AG08395 (cell line): ENCODE results near the gene ESPN.
"Not testable (repeated sequence)": the region's sequence is repeated elsewhere in the genome, so short reads cannot be mapped to it uniquely, and the experiment has no call there.

Source experiments
- DNase-seq: peaks from one replicate; pipeline ENCODE4 v3.0.0; 2012; ENCODE audit warnings: mixed read lengths, low spot score

ESPN gene, protein sequence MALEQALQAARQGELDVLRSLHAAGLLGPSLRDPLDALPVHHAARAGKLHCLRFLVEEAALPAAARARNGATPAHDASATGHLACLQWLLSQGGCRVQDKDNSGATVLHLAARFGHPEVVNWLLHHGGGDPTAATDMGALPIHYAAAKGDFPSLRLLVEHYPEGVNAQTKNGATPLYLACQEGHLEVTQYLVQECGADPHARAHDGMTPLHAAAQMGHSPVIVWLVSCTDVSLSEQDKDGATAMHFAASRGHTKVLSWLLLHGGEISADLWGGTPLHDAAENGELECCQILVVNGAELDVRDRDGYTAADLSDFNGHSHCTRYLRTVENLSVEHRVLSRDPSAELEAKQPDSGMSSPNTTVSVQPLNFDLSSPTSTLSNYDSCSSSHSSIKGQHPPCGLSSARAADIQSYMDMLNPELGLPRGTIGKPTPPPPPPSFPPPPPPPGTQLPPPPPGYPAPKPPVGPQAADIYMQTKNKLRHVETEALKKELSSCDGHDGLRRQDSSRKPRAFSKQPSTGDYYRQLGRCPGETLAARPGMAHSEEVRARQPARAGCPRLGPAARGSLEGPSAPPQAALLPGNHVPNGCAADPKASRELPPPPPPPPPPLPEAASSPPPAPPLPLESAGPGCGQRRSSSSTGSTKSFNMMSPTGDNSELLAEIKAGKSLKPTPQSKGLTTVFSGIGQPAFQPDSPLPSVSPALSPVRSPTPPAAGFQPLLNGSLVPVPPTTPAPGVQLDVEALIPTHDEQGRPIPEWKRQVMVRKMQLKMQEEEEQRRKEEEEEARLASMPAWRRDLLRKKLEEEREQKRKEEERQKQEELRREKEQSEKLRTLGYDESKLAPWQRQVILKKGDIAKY

DNA sequence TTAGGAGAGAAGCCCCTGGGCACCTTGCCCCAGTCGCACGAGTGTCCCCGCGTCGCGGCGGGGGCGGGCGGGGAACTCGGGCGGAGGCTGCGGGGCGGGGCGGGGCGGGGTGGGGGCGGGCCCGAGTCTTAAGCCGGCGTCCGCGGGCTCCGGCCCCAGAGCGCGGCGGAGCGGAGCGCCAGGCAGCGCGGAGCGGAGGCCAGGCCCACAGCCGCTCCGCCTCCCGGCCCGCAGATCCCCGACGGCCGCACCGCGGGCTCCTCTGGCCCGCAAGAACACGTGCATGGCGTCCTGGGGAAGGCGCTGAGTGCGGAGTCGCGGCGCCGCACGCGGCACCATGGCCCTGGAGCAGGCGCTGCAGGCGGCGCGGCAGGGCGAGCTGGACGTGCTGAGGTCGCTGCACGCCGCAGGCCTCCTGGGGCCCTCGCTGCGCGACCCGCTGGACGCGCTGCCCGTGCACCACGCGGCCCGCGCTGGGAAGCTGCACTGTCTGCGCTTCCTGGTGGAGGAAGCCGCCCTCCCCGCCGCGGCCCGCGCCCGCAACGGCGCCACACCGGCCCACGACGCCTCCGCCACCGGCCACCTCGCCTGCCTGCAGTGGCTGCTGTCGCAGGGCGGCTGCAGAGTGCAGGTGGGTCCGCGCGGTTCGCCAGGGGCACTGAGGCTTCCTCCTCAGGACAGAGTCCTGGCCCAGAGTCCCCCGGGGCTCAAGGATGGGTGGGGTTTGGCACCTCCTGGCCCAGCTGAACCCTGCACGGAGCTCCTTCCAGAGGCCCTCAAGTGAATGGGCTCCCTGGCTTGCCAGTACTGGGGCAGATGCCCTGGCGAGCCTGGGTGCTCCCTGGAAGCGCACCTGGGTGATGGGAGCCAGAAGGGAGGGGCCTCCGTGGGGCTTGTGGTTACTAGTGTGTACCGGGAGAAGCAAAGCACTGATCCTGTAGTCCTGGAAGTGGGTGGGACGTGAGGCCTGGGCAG is at the start of gene ESPN:
Gene ESPN, plus strand, starts transcription at position 158 of the 975 bp plus-strand sequence. Its CDS starts 180 bp downstream, at position 338.
- DNase-seq, result peak; percentile 42

DNA sequence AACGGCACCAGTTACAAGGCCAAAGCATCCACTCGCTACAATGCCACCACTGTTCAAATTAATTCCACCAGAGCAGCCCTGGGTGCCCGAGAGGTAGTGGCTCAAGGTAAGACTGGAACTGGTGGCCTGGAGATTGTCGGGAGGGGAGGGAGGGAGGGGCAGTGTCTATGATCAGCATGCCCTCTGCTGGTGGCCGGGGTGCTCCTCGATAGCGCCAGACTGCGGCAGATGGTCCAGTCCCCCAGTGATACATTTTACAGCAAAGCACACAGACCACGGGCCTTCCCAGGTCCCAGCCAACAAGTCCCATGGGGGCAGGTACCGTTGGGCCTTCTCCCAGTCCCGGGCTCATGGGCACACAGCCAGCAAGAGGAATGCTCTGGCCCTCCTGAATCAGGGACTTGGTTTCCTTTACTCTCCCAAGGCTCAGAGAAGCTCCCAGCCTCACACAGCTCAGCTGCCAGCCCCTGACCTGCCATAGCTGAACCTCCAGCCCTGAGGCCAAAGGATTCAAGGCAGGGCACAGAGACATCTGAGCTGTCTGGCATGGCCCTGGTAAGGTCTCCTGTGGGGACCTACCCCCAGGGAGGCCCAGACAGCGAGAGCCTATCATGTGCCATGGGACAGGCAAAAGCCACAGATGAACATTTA is 46.4 kb upstream of the ESPN start:
- DNase-seq, result no peak

DNA sequence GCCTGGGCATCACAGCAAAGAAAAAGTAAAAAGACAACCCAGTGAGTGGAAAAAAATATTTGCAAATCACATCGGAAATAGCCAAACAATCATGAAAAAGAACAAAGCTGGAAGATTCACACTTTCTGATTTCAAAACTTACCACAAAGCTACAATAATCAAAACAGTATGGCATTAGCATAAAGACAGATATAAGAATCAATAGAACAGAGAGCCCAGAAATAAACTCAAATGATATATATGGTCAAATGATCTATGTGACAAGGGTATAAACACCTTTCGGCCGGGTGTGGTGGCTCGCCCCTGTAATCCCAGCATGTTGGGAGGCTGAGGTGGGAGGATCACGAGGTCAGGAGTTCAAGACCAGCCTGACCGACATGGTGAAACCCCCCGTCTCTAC is 44.5 kb upstream of the ESPN start:
- DNase-seq, result no peak

DNA sequence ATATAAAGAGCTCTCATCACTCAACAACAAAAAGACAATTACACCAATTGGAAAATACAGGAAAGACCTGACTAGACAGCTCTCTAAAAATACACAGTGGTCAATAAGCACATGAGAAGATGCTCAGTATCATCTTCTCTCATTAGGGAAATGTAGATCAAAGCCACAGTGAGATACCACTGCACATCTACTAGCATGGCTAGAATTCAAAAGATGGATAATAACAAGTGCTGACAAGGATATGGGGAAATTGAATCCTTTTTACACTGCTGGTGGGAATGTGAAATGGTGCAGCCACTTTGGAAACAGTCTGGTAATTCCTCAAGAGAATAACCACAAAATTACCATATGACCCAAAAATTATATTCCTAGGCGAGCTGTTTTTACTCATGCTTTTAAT is 40.4 kb upstream of the ESPN start:
- no peak for DNase-seq

DNA sequence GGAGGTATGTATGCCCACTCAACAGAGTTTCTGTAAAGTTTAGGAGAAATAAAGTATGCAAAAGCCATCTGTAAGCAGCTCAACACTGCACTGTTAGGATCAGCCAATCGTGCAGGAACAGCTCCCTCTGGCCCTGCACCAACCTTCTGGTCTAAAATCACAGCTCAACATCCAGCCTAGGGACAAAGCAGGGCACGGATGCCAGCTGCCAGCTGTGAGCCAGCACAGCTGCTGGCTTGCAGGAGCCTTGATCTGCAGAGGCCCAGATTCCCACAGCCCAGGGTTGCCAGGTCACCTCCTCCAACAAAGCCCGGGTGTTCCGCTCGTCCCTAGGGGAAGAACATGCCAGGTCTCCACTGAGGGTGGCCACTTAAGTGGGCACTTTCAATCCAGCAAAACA is 39.6 kb upstream of the ESPN start:
- DNase-seq, result no peak

DNA sequence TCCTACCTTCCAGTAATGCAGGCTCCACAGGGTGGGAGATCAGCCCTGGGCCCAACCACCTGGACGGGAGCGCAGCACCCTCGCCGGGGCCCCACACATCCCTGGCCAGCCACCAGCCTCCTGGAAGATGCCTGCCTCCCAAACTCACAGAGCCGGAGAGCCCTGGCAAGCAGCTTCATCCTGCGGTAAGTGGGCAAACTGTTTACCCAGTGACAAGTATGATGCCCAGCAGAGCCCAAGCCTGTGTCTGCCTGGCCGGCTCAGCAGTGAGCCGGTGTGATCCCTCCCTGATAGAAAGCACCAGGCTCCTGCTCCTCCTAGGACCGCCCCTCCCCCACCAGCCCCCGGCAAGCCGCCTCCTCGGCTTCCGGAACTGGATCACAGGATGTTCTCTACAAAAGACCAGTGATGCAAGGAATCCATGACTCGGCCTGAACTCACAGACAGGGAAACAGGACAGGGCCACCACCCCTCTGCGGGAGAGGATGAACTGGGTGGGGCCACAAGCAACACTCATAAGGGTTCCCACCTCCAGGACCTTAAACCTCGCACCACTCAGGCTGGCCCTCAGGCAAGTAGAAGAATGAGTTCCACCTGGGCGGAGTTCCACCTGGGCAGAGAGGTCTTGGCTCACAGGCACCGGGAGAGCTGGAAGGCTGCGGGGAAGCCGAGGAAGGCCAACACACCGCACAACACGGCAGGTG is 38.9 kb upstream of the ESPN start:
- DNase-seq, result peak; percentile 77

DNA sequence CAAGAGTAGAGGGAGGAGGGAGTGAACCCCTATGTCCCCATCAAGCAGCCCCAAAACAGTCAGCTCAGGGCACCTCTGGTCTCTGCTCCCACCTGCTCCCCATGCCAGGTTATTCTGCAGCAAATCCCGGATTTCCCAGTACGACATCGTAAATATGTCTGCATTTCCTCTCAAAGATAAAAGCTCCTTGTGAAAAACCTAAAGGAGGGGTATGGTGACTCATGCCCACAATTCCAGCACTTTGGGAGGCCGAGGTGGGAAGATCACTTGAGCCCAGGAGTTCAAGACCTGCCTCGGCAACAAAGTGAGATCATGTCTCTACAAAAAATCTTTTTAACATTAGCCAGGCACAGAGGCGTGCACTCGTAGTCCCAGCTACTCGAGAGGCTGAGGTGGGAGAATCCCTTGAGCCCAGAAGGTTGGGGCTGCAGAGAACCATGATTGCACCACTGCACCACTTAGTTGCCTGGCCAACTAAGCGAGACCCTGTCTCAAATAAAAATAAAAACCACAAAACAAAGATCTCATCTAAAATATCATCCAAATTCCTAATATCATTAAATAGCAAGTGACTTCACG is 38.1 kb upstream of the ESPN start:
- DNase-seq, result no peak

DNA sequence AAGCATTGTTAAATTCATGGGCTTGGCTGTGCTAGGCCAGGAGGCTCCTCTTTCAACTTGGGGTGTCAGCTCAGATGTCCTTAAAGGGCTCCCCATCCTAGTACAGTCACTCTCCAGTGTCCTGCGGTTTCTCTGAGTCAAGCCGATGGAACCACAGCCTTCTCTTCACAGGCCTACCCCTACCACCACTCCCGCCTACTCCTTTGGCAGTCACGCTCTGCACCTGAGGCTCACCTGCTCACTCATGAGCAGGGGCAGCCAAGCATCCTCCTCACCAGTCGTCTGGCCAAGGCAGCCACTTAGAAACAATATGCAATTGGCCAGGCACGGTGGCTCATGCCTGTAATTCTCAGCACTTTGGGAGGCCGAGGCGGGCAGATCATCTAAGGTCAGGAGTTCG is 34.6 kb upstream of the ESPN start:
- DNase-seq, result no peak

DNA sequence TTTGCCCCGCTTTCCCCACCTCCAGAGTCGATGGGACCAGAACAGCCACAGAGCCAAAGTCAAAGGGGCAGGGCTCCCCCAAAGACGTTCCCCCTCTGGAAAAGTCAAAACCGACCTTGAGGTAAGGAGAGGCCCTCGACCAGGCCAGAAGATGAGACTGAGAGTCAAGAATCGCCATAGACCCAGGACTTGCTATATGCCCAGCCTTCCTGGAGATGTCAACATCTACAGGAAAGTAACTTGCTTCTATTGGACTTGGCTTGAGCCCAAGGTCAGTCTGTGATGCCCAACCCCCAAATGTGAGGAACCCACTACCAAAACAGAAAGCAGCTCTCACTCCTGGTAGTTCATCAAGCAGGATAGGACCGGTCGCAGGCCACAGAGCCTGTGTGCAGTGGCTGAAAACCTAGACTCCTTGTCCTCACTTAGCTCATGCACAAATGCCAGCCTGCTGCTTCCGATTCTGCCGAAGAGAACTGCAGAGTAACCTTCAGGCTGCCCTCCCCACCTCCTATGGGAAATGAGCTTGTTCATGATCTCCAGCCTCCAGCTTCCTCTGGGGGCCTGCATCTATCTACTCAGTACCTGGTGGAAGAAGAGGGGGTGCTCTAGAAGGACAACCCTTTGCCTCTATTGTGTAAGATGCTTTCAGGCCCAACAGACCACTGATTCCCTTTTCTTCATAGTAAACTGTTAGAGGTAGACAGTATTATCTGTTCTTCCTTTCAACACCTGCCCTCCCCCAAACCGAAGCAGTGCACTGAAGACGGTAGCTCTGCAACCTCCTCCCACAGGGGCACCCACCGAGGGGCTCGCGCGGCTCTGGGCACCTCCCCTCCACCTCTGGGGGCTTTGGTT is 32.4 kb upstream of the ESPN start:
- DNase-seq, result no peak

DNA sequence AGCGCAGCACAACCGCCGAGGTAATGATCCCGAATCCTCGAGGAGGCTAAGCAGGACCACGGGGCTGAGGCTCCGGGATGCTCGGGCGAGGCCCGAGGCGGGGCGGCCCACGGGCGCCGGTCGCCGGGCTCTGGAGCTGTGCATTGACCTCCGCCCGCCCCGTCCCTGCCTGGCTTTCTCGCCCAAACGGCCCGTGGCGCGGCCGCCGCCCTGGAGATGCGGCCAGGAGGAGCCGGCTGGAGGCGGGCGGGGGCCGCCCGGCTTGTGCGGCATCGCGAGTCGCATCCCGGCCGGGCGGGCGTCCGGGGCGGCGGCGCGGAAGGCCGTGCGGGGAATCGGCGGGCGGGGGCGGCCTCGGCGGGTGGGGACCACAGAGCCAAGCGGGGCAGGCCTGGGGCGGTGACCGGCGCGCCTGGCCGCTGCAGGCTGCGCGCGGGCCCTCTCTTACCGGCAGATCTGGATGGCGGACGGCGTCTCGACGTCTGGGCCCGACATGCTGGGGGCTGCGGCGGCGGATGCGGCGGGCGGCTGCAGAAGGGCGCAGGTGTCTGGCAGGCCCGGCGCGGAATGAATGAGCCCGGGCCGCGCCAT is 31.7 kb upstream of the ESPN start:
- DNase-seq, result peak; percentile 30

DNA sequence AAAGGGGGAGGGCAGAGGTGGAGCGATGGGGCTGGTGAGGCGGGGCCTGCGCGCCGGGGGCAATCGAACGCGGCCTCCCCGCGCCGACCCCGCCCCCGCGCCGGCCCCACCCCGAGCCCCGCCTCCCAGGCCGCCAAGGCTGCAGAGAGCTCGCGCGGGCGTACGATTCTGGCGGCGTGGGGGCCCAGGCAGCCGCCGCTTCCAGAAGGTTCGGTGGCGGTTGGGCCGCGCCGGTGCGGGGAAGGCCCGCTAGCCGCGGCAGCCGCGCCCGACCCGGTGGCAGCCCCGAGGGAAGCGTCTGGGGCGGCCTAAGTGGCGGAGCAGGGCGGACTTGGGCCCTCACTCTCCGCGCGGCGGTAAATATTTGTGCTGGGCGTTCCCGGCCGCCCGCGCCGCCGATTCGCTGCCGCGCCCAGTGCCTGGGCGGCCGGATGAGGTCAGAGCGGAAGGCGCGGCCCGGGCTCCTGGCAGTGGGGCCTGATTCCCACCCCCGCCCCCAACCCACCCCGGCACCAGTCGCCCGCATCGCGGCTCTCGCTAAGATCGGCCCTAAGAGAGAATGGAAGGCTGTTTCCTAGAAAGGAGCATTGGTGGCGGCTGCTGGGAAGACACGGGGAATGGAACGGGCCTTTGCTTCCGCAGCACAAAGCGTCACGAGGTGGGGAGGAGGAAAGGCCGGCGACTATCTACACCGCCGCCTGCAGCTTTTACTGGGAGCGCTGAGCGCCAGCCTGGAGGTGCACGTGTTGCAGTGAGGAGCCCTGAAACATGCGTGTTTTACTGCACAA is 31.0 kb upstream of the ESPN start, which contains the start of gene ACOT7:
Gene ACOT7, minus strand, starts transcription at position 368 of the 788 bp plus-strand sequence. CDS start 368 bp downstream, outside the sequence.
- peak; percentile 98 for DNase-seq

DNA sequence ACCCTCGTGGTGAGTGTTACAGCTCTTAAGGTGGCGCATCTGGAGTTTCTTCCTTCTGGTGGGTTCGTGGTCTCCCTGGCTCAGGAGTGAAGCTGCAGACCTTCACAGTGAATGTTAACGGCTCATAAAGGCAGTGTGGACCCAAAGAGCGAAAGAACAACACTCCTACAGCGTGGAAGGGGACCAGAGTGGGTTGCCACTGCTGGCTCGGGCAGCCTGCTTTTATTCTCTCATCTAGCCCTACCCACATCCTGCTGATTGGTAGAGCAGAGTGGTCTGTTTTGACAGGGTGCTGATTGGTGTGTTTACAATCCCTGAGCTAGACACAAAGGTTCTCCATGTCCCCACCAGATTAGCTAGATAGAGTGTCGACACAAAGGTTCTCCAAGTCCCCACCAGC is 29.4 kb upstream of the ESPN start:
- not testable (repeated sequence) for DNase-seq

DNA sequence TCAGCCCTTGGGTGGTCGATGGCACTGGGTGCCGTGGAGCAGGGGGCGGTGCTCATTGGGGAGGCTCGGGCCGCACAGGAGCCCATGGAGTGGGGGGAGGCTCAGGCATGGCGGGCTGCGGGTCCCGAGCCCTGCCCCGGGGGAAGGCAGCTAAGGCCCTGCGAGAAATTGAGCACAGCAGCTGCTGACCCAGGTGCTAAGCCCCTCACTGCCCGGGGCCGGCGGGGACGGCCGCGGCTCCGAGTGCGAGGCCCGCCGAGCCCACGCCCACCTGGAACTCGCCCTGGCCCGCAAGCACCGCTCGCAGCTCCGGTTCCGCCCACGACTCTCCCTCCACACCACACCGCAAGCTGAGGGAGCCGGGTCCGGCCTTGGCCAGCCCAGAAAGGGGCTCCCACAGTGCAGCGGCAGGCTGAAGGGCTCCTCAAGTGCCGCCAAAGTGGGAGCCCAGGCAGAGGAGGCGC is 28.8 kb upstream of the ESPN start:
- not testable (repeated sequence) for DNase-seq

DNA sequence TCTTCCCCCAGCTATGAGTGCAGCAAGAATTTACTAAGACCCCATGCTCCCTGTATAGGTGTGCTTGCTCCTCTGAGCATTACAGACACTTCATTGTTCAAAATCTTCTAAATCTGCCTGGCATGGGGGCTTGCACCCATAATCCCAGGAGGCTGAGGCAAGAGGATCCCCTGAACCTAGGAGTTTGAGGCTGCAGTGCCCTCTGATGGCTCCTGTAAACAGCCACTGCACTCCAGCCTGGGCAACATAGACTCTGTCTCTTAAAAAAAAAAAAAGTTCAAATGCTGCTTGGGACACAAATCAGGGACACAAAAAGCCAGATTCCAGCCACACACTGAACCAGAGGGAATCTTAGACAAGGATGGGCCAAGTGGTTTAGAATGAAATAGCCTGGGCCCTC is 27.6 kb upstream of the ESPN start:
- DNase-seq, result no peak

DNA sequence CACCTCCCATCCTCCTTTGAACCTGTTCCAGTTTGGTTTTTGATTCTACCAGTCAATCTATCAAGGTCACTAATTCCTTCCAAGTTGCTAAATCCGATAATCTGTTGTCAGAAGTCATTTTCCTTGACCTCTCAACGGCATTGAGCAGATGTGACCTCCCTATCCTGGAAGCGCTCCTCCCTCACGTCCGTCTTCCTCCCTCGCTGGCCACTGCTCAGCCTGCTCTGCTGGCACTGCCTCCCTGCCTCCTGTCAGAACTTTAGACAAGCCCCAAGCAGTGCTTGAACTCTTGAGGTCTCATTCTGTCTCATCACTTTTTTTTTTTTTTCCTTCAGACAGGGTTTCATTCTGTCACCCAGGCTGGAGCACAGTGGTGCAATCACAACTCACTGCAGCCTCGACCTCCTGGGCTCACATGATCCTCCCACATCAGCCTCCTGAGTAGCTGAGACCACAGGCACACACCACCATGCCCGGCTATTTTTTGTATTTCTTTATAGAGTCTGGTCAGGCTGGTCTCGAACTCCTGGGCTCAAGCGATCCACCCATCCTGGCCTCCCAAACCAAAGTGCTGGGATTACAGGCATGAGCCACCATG is 26.6 kb upstream of the ESPN start:
- no peak for DNase-seq

DNA sequence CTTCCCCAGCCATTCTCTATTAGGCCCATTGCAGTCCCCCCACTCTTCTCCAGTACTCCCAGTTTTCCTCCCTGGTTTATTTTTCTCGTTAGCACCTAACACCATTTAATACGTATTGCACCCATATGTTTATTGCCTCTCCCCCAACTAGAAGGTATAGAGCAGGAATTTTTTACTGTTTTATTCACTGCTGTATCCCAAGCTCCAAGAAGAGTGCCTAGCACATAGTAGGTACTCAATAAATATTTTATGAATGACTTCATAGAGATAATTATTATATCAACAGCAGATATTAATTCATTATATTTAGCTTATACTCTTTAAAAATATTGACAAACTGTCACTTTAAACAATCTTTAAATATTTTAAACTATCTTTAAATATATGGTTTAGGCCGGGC is 25.3 kb upstream of the ESPN start:
- DNase-seq, result no peak

DNA sequence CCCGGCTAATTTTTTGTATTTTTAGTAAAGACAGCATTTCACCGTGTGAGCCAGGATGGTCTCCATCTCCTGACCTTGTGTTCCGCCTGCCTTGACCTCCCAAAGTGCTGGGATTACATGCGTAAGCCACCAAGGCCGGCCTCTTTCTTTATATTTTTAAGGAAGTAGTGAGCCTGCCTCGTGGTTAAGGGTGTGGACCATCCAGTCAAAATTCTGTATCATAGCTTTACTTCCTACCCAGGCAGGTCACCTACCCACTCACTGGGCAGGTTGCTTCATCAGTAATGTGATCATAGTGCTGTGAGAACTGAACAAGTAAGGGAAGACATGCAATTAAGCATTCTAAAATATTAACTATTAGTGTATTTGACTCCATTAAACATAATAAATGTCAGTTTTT is 22.9 kb upstream of the ESPN start:
- no peak for DNase-seq

DNA sequence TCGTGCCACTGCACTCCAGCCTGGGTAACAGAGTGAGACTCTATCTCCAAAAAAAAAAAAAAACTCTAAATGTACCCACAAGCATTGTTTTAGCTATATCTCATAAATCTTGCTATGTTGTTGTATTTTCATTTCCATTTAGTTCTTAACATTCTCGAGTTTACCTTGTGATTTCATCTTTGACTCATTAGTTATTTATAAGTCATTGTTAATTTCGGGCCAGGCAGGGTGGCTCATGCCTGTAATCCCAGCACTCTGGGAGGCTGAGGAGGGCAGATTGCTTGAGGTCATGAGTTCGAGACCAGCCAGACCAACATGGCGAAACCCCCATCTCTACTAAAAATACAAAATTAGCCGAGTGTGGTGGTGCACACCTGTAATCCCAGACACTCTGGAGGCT is 16.6 kb upstream of the ESPN start:
- DNase-seq, result no peak
